HG02884 (cell line): ENCODE data around the gene CRABP2.
A peak's percentile ranks its signal among the peaks of the same experiment; 100 is the strongest.

Source experiments
- ATAC-seq: cut with Tn5 transposase; IDR thresholded peaks from one replicate; pipeline ENCODE4 v1.9.1; 2021; ENCODE audit warnings: mild to moderate bottlenecking, moderate library complexity; ENCODE audit not compliant: unreplicated experiment

Gene CRABP2

GRCh38 chr1:156670791-156671190, 34.6 kb downstream of the CRABP2 start:
- ATAC-seq = no peak

- ATAC-seq = no peak
Measured at GRCh38 chr1:156670359-156670758, 35.0 kb downstream of the CRABP2 start.

DNA sequence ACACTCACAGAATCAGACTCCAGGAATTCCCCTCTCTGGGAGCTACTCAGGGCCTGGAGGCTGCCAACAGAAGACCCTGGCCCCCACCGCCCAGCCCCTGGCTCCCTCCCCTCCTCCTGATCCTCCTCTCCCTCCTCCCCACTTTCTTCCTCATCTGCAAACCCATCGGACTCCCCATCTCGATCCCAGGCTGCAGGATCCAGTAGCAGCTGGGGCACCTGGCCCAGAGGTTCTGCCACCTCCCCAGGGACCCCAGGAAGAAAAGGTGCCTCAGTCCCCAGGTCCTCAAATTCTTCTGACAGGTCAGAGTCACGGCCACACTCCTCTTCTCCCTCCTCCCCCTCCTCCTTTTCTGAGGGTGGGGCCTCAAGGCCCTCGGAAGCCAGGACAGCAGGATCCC, 35.6 kb downstream of the CRABP2 start:
- ATAC-seq = no peak

- ATAC-seq = no peak
Measured at GRCh38 chr1:156668801-156669637, 36.4 kb downstream of the CRABP2 start.

GRCh38 chr1:156667968-156668709, 37.2 kb downstream of the CRABP2 start:
- ATAC-seq = no peak

DNA sequence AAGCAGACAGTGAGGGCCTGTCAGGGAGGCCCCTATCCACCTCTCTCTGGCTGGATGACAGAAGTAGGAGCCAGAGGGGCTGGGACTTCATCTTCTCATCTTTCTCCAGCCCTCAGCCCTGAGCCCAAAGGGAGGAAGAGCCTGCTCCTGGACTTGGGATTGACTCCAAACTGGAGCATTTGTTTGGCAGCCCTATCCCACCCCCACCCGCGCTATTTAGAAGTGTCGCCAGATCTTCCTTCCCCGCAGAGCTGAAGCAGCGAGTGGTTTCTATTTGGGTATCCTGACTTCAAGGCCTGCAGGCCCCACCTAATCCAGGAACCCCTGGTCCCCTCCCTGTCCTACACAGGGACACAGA, 37.8 kb downstream of the CRABP2 start:
- no peak for ATAC-seq

- ATAC-seq = no peak
Measured at GRCh38 chr1:156666862-156667609, 38.3 kb downstream of the CRABP2 start.

- no peak for ATAC-seq
Measured at GRCh38 chr1:156665539-156665938, 39.8 kb downstream of the CRABP2 start.

- ATAC-seq = no peak
Measured at GRCh38 chr1:156664767-156665411, 40.5 kb downstream of the CRABP2 start.

GRCh38 chr1:156664046-156664766, 41.2 kb downstream of the CRABP2 start:
- no peak for ATAC-seq

DNA sequence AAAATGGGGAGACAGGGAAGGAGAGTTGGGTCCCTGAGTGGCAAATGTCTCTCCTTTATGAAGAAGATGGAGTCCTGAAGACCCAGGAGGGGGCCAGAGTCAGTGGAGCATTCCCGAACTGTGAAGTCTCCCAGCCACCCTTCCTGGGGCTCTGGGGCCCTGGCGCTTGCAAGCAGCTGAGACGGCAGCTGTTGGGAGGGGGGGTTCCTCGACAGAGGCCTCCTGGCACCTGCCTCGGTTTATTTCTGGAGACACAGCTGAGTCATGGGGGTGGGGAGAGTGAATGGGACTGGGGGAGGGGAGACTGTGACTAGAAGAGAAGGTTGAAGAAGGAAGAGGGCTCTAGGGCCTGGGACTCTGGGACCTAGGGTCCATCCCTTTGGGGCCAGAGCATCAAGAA, 42.2 kb downstream of the CRABP2 start:
- no peak for ATAC-seq

DNA sequence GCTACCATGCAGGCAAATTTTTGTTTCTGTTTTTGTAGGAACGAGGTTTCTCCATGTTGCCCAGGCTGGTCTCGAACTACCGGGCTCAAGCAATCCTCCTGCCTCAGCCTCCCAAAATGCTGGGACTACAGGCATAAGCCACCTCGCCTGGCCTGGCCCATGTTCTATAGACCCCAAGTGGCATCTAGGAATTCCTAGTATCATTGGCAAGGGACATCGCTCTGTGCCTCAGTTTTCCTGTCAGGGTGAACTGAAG, 42.7 kb downstream of the CRABP2 start:
- ATAC-seq = no peak

DNA sequence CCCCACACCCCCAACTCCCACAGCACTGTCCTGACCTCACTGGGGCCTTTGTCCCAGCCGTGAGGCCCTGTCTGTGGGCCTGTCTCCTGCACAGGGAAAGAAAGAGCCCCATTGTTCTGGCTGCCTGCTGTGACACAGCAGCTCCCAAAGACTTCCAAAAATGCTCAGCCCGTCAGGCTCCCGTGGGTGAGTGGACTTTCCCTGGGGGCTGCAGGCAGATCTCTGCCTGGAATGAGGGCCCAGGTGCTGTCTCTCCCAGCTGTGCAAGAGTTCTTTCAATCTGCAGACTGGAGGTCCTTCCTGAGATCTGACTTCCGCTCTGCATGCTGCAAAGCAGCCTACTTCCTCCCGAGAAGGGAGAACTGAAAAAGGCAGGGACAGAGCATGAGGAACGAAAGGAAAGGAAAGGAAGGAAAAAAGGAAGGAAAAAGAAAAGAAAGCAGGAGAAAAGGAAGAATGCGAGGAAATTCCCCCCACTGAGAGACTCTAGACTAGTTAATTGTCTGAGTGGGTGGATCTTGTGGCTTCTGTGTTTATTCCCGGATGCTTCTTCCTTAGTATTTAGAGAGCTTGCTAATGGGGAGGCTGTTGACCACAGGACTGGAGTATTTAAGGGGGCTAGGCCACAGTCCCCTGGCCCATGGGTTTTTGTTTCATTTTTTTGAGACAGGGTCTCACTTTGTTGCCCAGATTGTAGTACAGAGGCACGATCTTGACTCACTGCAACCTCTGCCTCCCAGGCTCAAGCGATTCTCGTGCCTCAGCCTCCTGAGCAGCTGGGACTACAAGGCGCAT, 43.2 kb downstream of the CRABP2 start:
- no peak for ATAC-seq

GRCh38 chr1:156660752-156661112, 44.7 kb downstream of the CRABP2 start:
- no peak for ATAC-seq

DNA sequence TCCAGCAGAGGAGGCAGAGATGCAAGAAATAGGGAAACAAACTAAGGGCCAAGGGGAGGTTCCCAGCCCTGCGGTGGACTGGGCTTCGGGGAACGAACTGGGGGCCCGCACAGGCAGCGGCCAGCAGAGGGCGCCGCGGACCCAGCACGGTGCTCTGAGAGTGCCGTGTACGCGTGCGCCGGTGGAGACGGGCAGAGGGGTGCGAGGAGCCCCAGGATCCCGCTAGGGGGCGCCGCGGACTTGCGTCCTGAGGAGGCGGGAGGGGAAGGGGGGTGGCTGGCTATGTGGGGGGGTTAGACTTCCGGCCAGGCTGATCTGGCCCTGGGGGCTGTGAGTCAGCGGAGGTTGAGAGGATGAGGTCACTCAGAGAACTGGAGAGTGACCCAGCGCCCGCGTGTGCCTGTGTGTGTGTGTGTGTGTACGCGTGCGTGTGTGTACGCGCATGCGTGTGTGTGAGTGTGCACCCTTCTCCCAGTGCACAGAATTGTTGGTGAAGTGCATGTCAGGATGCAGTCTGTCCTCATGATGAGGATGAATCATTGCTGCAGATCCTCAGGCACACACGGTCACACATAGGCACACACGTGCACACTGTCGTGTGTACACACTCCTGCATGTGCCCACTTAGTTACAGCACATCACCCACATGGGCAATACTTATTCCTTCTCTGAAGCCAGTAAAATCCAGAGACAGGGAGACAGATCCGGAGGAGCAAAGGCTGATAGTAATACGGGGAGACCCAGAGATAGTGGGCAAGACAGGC, 45.2 kb downstream of the CRABP2 start:
- ATAC-seq = peak; percentile 70

GRCh38 chr1:156659661-156659987, 45.8 kb downstream of the CRABP2 start:
- no peak for ATAC-seq

DNA sequence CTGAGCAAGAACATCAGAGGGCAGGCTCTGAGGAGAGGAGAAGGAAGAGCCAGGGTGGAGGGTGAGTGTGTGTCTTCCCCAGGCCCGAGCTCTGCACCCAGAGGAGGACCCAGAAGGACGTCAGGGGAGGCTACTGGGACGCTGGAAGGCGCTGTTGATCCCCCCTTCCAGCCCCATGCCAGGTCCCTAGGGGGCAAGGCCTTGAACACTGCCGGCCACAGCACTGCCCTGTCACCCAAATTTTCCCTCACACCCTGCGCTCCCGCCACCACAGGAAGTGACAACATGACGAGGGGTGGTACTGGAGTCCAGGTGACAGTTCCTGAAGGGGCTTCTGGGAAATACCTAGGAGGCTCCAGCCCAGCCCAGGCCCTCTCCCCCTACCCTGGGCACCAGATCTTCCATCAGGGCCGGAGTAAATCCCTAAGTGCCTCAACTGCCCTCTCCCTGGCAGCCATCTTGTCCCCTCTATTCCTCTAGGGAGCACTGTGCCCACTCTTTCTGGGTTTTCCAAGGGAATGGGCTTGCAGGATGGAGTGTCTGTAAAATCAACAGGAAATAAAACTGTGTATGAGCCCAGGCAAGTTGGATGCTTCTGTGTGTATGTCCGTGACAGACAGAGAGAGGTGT, 46.3 kb downstream of the CRABP2 start:
- no peak for ATAC-seq

GRCh38 chr1:156658496-156658895, 46.9 kb downstream of the CRABP2 start:
- ATAC-seq = no peak

DNA sequence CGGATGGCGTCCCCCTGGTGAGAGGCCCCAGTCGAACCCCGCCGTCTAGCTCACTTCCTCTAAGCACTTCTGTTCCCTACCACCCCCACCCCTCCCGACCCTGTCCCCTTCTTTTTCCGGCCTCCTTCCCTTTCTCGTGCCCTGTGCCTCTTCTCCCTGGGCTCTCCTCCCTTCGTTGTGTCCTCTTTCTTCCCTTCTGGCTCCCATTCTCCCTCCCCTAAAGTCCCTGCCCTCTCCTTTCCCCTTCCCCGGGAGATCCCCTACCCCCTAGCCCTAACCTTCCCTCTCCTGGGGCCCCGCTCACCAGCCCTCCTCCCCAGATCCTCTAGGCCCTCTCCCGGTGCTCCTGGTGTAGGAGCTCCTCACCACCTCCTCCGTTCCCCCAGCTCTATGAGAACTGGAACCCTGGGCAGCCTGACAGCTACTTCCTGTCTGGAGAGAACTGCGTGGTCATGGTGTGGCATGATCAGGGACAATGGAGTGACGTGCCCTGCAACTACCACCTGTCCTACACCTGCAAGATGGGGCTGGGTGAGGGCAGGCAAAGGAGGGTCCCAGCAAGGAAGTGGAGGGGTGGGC, 47.6 kb downstream of the CRABP2 start:
- ATAC-seq = no peak
